HG02798 (cell line): ENCODE results near the gene UMAD1.

ENCODE experiments used
- ATAC-seq: cut with Tn5 transposase; IDR thresholded peaks from one replicate; pipeline ENCODE4 v1.9.1; 2021; ENCODE audit warnings: mild to moderate bottlenecking; ENCODE audit not compliant: unreplicated experiment, poor library complexity

The UMAD1 gene

GRCh38 chr7:7718492-7718891, 77.9 kb downstream of the UMAD1 start, which contains the start of gene RPA3:
TSS of gene RPA3 (minus strand) at chr7:7718607. CDS start at chr7:7640418, 78,189 bp downstream.
- ATAC-seq: no peak

- peak; percentile 97 for ATAC-seq
Observed at GRCh38 chr7:7719236-7719635, 78.7 kb downstream of the UMAD1 start.

GRCh38 chr7:7720193-7720592, 79.6 kb downstream of the UMAD1 start:
- no peak for ATAC-seq

GRCh38 chr7:7720750-7721621, 80.4 kb downstream of the UMAD1 start:
- no peak for ATAC-seq

GRCh38 chr7:7731732-7732131, 91.2 kb downstream of the UMAD1 start:
- ATAC-seq: no peak

GRCh38 chr7:7732621-7733281, 92.2 kb downstream of the UMAD1 start:
- ATAC-seq: no peak

- no peak for ATAC-seq
Observed at GRCh38 chr7:7736671-7737070, 96.1 kb downstream of the UMAD1 start.

GRCh38 chr7:7737674-7738073, 97.1 kb downstream of the UMAD1 start:
- no peak for ATAC-seq

GRCh38 chr7:7738177-7738576, 97.6 kb downstream of the UMAD1 start:
- ATAC-seq: no peak

GRCh38 chr7:7738622-7739021, 98.1 kb downstream of the UMAD1 start:
- ATAC-seq: no peak

GRCh38 chr7:7739204-7740036, 98.9 kb downstream of the UMAD1 start:
- ATAC-seq: peak; percentile 88

GRCh38 chr7:7740037-7740355, 99.4 kb downstream of the UMAD1 start:
- ATAC-seq: peak; percentile 23

GRCh38 chr7:7742223-7742622, 101.7 kb downstream of the UMAD1 start:
- no peak for ATAC-seq

GRCh38 chr7:7745258-7745657, 104.7 kb downstream of the UMAD1 start:
- ATAC-seq: no peak

GRCh38 chr7:7745966-7746365, 105.4 kb downstream of the UMAD1 start:
- ATAC-seq: no peak

GRCh38 chr7:7746458-7746857, 105.9 kb downstream of the UMAD1 start:
- no peak for ATAC-seq

GRCh38 chr7:7750571-7751242, 110.2 kb downstream of the UMAD1 start:
- no peak for ATAC-seq

GRCh38 chr7:7751243-7752092, 110.9 kb downstream of the UMAD1 start:
- ATAC-seq: no peak

- ATAC-seq: no peak
Observed at GRCh38 chr7:7756577-7756976, 116.0 kb downstream of the UMAD1 start.
